ENCODE data around the gene ARHGEF28.

- TF ChIP-seq USF2 (CRISPR knock-in tag; IDR thresholded peaks at IDR 0.05) (no peak), ZNF318 (IDR thresholded peaks at IDR 0.05; ENCODE audit: borderline replicate concordance in 1 of 2, low read depth in 1 of 2) (no peak), ATF3 (IDR thresholded peaks at IDR 0.05) (peak; percentile 65), ATF3 (CRISPR knock-in tag; conservative IDR thresholded peaks at IDR 0.05) (no peak), CTCF (IDR thresholded peaks at IDR 0.05 in 2 of 3, conservative IDR thresholded peaks at IDR 0.05 in 1 of 3; ENCODE audit: insufficient read depth in 2 of 3, low read depth in 1 of 3, low read length in 3 of 3) (no peak), E2F5 (CRISPR knock-in tag; IDR thresholded peaks at IDR 0.05) (no peak)
Observed at GRCh38 chr5:73887688-73888087, 261.7 kb downstream of the ARHGEF28 start.
